Measurements from ENCODE around the gene MUC22. TPM values are rescaled to one million over a fixed set of nuclear protein-coding genes. Genes with fewer than 3 reads are reported as not detected.

MUC22 gene
- total and polyA plus RNA-seq, 2 of the 4 experiments (the other 2 are of a cell fraction), result 0.02 TPM; not detected in 1

GRCh38 chr6:31074401-31074800 lies 64.1 kb downstream of the MUC22 start:
- H3K18ac ChIP-seq (ENCODE audit: low read depth, low read length), result no peak overlapping the region
- no peak overlapping the region for H3K4me3 ChIP-seq (ENCODE audit: insufficient read depth, low read depth, low read length)
- ChIA-PET CTCF (interaction anchor here (2.4 kb wide), 1 partner anchor 9 kb away, joined by 7 read pairs; no protein-coding TSS in a partner anchor), POLR2A (ENCODE audit: unreplicated experiment) (no interaction called here)
- 0 out of 2 replicates have a peak overlapping the region, but pooled peaks have one; percentile 34 for H3K4ac ChIP-seq (ENCODE audit: low read depth, low read length)
- no peak overlapping the region for H2BK15ac ChIP-seq (ENCODE audit: low read depth, low read length)
- no peak overlapping the region for H4K8ac ChIP-seq (ENCODE audit: low read depth in 2 of 2, low read length in 2 of 2)
- no peaks in the 10 kb centered on the region for H3K79me1 ChIP-seq (ENCODE audit: low read depth in 1 of 2, low read length in 2 of 2)
- dilution Hi-C loops (cut with HindIII; ENCODE audit: low sequenced_read_pairs, unreplicated experiment), result no loop called here
- H3K4me2 ChIP-seq (ENCODE audit: low read depth, low read length), result no peak overlapping the region
- peaks cover 2% of the 10 kb centered on the region; the same call in 1 of the 2 replicates for H3K9me1 ChIP-seq (ENCODE audit: insufficient read depth, low read length)
- BruUV-seq (replicated peaks), result no TSS peak
- peak overlapping the region; percentile 56 for H2AFZ ChIP-seq (replicated peaks; ENCODE audit: low read length, poor library complexity)
- no peak overlapping the region for H2AK9ac ChIP-seq (replicated peaks; ENCODE audit: low read depth, low read length, poor library complexity)
- H3K27me3 ChIP-seq (ENCODE audit: control insufficient read depth, insufficient read depth, low read length), result no peaks in the 10 kb centered on the region
- no peaks in the 10 kb centered on the region for H3K9me3 ChIP-seq (ENCODE audit: control insufficient read depth, insufficient read depth, low read length)
- 100% methylated on average over 1 of the region's 4 CpGs; no CpG with 5 or more reads in 1 of the 2 experiments for WGBS, 2 experiments (ENCODE audit: extremely low coverage in 2 of 2, insufficient read length in 1 of 2)
- H3K56ac ChIP-seq (ENCODE audit: extremely low read depth, insufficient read depth, low read length), result no peak overlapping the region
- H4K20me1 ChIP-seq (ENCODE audit: insufficient read depth, low read length), result no peaks in the 10 kb centered on the region
- TF ChIP-seq CHD1 (IDR thresholded peaks at IDR 0.05; ENCODE audit: low read depth, low read length), result no peak
- no peak for TF ChIP-seq NFE2L2 (IDR thresholded peaks at IDR 0.05; ENCODE audit: low read depth, low read length)
- TF ChIP-seq RAD21 (IDR thresholded peaks at IDR 0.05; ENCODE audit: low read length), result no peak
- no peak for TF ChIP-seq FOS (IDR thresholded peaks at IDR 0.05; ENCODE audit: low read depth, low read length)
- no peak for TF ChIP-seq CTCF (conservative IDR thresholded peaks at IDR 0.05; ENCODE audit: low read depth, low read length)
- no peak for TF ChIP-seq MAFK (IDR thresholded peaks at IDR 0.05; ENCODE audit: low read depth, low read length)
- TF ChIP-seq POLR2A (IDR thresholded peaks at IDR 0.05; ENCODE audit: low read depth, low read length), result no peak
- TF ChIP-seq, protein P1, sequence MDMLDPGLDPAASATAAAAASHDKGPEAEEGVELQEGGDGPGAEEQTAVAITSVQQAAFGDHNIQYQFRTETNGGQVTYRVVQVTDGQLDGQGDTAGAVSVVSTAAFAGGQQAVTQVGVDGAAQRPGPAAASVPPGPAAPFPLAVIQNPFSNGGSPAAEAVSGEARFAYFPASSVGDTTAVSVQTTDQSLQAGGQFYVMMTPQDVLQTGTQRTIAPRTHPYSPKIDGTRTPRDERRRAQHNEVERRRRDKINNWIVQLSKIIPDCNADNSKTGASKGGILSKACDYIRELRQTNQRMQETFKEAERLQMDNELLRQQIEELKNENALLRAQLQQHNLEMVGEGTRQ (IDR thresholded peaks at IDR 0.05; ENCODE audit: low read depth, low read length), result no peak
- no peak for TF ChIP-seq RCOR1 (IDR thresholded peaks at IDR 0.05; ENCODE audit: insufficient replicate concordance, low read length)
- no peak for TF ChIP-seq CEBPB (IDR thresholded peaks at IDR 0.05; ENCODE audit: low read depth, low read length)
- TF ChIP-seq, protein P2, sequence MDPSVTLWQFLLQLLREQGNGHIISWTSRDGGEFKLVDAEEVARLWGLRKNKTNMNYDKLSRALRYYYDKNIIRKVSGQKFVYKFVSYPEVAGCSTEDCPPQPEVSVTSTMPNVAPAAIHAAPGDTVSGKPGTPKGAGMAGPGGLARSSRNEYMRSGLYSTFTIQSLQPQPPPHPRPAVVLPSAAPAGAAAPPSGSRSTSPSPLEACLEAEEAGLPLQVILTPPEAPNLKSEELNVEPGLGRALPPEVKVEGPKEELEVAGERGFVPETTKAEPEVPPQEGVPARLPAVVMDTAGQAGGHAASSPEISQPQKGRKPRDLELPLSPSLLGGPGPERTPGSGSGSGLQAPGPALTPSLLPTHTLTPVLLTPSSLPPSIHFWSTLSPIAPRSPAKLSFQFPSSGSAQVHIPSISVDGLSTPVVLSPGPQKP (IDR thresholded peaks at IDR 0.05; ENCODE audit: borderline replicate concordance, low read depth, low read length), result no peak
- TF ChIP-seq MXI1 (IDR thresholded peaks at IDR 0.05; ENCODE audit: borderline replicate concordance, low read depth, low read length), result no peak
- no peak for TF ChIP-seq BHLHE40 (IDR thresholded peaks at IDR 0.05; ENCODE audit: low read depth, low read length)
- TF ChIP-seq MAZ (IDR thresholded peaks at IDR 0.05; ENCODE audit: borderline replicate concordance, low read depth, low read length), result no peak
- no peak for TF ChIP-seq SMC3 (IDR thresholded peaks at IDR 0.05; ENCODE audit: low read depth, low read length)
- no peak for TF ChIP-seq RFX5 (IDR thresholded peaks at IDR 0.05; ENCODE audit: low read depth, low read length)
- intact Hi-C loops (cut with micrococcal nuclease), result loop anchor here (5.0 kb wide), 1 partner anchor 332 kb away; the partner anchor contains the start of genes FLOT1 and IER3
- no peak overlapping the region for H3K9ac ChIP-seq (ENCODE audit: low read depth, low read length)
- in situ Hi-C loops (cut with MboI; ENCODE audit: low sequenced_read_pairs), result no loop called here
- H4K5ac ChIP-seq (ENCODE audit: low read depth, low read length), result no peak overlapping the region
- H2AK5ac ChIP-seq (ENCODE audit: low read depth, low read length), result 0 out of 2 replicates have a peak overlapping the region, but pooled peaks have one; percentile 48
- H2BK20ac ChIP-seq (ENCODE audit: low read depth, low read length), result no peak overlapping the region
- H2BK5ac ChIP-seq (ENCODE audit: low read depth, low read length, poor library complexity, severe bottlenecking), result no peak overlapping the region
- ATAC-seq (ENCODE audit: low read depth) (no peak), DNase-seq (no peak)
- H3K36me3 ChIP-seq (ENCODE audit: control insufficient read depth, insufficient read depth, low read length), result no peaks in the 10 kb centered on the region
- no peak overlapping the region for H4K91ac ChIP-seq (ENCODE audit: insufficient read depth, low read depth, low read length)
- H3K27ac ChIP-seq (ENCODE audit: insufficient read depth, low read length), result no peak overlapping the region
- H3K23ac ChIP-seq (ENCODE audit: low read depth, low read length), result peak overlapping the region; percentile 61; the same call in 1 of the 2 replicates
- no peak overlapping the region for H3K14ac ChIP-seq (replicated peaks; ENCODE audit: low read depth, low read length)
- peaks cover 4% of the 10 kb centered on the region for H3K4me1 ChIP-seq (ENCODE audit: control insufficient read depth, insufficient read depth, low read length)
- H2BK120ac ChIP-seq (ENCODE audit: low read depth, low read length), result no peak overlapping the region

Measured in IMR-90 (cell line).